ENCODE data around the gene TAAR9.
"Not testable (repeated sequence)": the region's sequence is repeated elsewhere in the genome, so short reads cannot be mapped to it uniquely, and the experiment has no call there.

TAAR9 gene

GRCh38 chr6:132520953-132521352 lies 17.1 kb upstream of the TAAR9 start:
- Histone ChIP-seq H3K9ac (ENCODE audit: low read length) (no peak overlapping the region), H3K4me3 (ENCODE audit: low read length) (no peak overlapping the region), H3K36me3 (ENCODE audit: control insufficient read depth, insufficient read depth, low read length, severe bottlenecking) (no peaks in the 10 kb centered on the region), H3K4me1 (ENCODE audit: control insufficient read depth, insufficient read depth, low read length) (peaks cover 9% of the 10 kb centered on the region), H3K27me3 (replicated peaks; ENCODE audit: control insufficient read depth, insufficient read depth, low read length) (no peaks in the 10 kb centered on the region), H3K9me3 (ENCODE audit: control insufficient read depth, low read length) (no peaks in the 10 kb centered on the region)
- DNase-seq (ENCODE audit: low read depth) = peak; percentile 13

- Histone ChIP-seq H3K36me3 (ENCODE audit: control insufficient read depth, insufficient read depth, low read length, severe bottlenecking) (no peaks in the 10 kb centered on the region), H3K9me3 (ENCODE audit: control insufficient read depth, low read length) (no peaks in the 10 kb centered on the region), H3K27me3 (replicated peaks; ENCODE audit: control insufficient read depth, insufficient read depth, low read length) (no peaks in the 10 kb centered on the region), H3K4me1 (ENCODE audit: control insufficient read depth, insufficient read depth, low read length) (peaks cover 9% of the 10 kb centered on the region), H3K9ac (ENCODE audit: low read length) (no peak overlapping the region), H3K4me3 (ENCODE audit: low read length) (no peak overlapping the region)
- DNase-seq (ENCODE audit: low read depth) = no peak
Measured at GRCh38 chr6:132524646-132525045, 13.4 kb upstream of the TAAR9 start.

GRCh38 chr6:132525866-132526265 lies 12.2 kb upstream of the TAAR9 start:
- Histone ChIP-seq H3K9ac (ENCODE audit: low read length) (no peak overlapping the region), H3K4me3 (ENCODE audit: low read length) (no peak overlapping the region), H3K4me1 (ENCODE audit: control insufficient read depth, insufficient read depth, low read length) (peaks cover 9% of the 10 kb centered on the region), H3K27me3 (replicated peaks; ENCODE audit: control insufficient read depth, insufficient read depth, low read length) (no peaks in the 10 kb centered on the region), H3K9me3 (ENCODE audit: control insufficient read depth, low read length) (no peaks in the 10 kb centered on the region), H3K36me3 (ENCODE audit: control insufficient read depth, insufficient read depth, low read length, severe bottlenecking) (no peaks in the 10 kb centered on the region)
- no peak for DNase-seq (ENCODE audit: low read depth)

GRCh38 chr6:132526461-132526860 lies 11.6 kb upstream of the TAAR9 start:
- no peak overlapping the region for H3K9ac ChIP-seq (ENCODE audit: low read length)
- H3K36me3 ChIP-seq (ENCODE audit: control insufficient read depth, insufficient read depth, low read length, severe bottlenecking) = no peaks in the 10 kb centered on the region
- DNase-seq (ENCODE audit: low read depth) = no peak
- H3K27me3 ChIP-seq (replicated peaks; ENCODE audit: control insufficient read depth, insufficient read depth, low read length) = no peaks in the 10 kb centered on the region
- H3K4me3 ChIP-seq (ENCODE audit: low read length) = no peak overlapping the region
- peaks cover 6% of the 10 kb centered on the region for H3K4me1 ChIP-seq (ENCODE audit: control insufficient read depth, insufficient read depth, low read length)
- H3K9me3 ChIP-seq (ENCODE audit: control insufficient read depth, low read length) = no peaks in the 10 kb centered on the region

GRCh38 chr6:132527791-132528190 lies 10.3 kb upstream of the TAAR9 start:
- Histone ChIP-seq H3K27me3 (replicated peaks; ENCODE audit: control insufficient read depth, insufficient read depth, low read length) (no peaks in the 10 kb centered on the region), H3K9me3 (ENCODE audit: control insufficient read depth, low read length) (no peaks in the 10 kb centered on the region), H3K4me3 (ENCODE audit: low read length) (no peak overlapping the region), H3K9ac (ENCODE audit: low read length) (no peak overlapping the region), H3K36me3 (ENCODE audit: control insufficient read depth, insufficient read depth, low read length, severe bottlenecking) (no peaks in the 10 kb centered on the region), H3K4me1 (ENCODE audit: control insufficient read depth, insufficient read depth, low read length) (no peaks in the 10 kb centered on the region)
- no peak for DNase-seq (ENCODE audit: low read depth)

GRCh38 chr6:132530293-132530974 lies 7.6 kb upstream of the TAAR9 start:
- Histone ChIP-seq H3K27me3 (replicated peaks; ENCODE audit: control insufficient read depth, insufficient read depth, low read length) (no peaks in the 10 kb centered on the region), H3K9me3 (ENCODE audit: control insufficient read depth, low read length) (peaks cover 6% of the 10 kb centered on the region), H3K9ac (ENCODE audit: low read length) (no peak overlapping the region), H3K4me1 (ENCODE audit: control insufficient read depth, insufficient read depth, low read length) (no peaks in the 10 kb centered on the region), H3K4me3 (ENCODE audit: low read length) (peak overlapping the region; percentile 61), H3K36me3 (ENCODE audit: control insufficient read depth, insufficient read depth, low read length, severe bottlenecking) (no peaks in the 10 kb centered on the region)
- peak; percentile 87 for DNase-seq (ENCODE audit: low read depth)

- not testable (repeated sequence) for H3K36me3 ChIP-seq (ENCODE audit: control insufficient read depth, insufficient read depth, low read length, severe bottlenecking); H3K9me3 ChIP-seq (ENCODE audit: control insufficient read depth, low read length); H3K9ac ChIP-seq (ENCODE audit: low read length); DNase-seq (ENCODE audit: low read depth); H3K4me3 ChIP-seq (ENCODE audit: low read length); H3K4me1 ChIP-seq (ENCODE audit: control insufficient read depth, insufficient read depth, low read length)
- peaks cover 26% of the 10 kb centered on the region for H3K27me3 ChIP-seq (replicated peaks; ENCODE audit: control insufficient read depth, insufficient read depth, low read length)
Measured at GRCh38 chr6:132534546-132534945, 3.5 kb upstream of the TAAR9 start.

- H3K27me3 ChIP-seq (replicated peaks; ENCODE audit: control insufficient read depth, insufficient read depth, low read length) = peaks cover 29% of the 10 kb centered on the region
- no peak for DNase-seq (ENCODE audit: low read depth)
- H3K36me3 ChIP-seq (ENCODE audit: control insufficient read depth, insufficient read depth, low read length, severe bottlenecking) = no peaks in the 10 kb centered on the region
- H3K9me3 ChIP-seq (ENCODE audit: control insufficient read depth, low read length) = peaks cover 6% of the 10 kb centered on the region
- no peak overlapping the region for H3K4me3 ChIP-seq (ENCODE audit: low read length)
- H3K4me1 ChIP-seq (ENCODE audit: control insufficient read depth, insufficient read depth, low read length) = no peaks in the 10 kb centered on the region
- H3K9ac ChIP-seq (ENCODE audit: low read length) = no peak overlapping the region
Measured at GRCh38 chr6:132537145-132537544, 932 bp upstream of the TAAR9 start.

GRCh38 chr6:132544826-132545225 lies 6.7 kb downstream of the TAAR9 start:
- DNase-seq (ENCODE audit: low read depth) = no peak
- H3K9ac ChIP-seq (ENCODE audit: low read length) = no peak overlapping the region
- no peaks in the 10 kb centered on the region for H3K36me3 ChIP-seq (ENCODE audit: control insufficient read depth, insufficient read depth, low read length, severe bottlenecking)
- no peaks in the 10 kb centered on the region for H3K9me3 ChIP-seq (ENCODE audit: control insufficient read depth, low read length)
- peaks cover 18% of the 10 kb centered on the region for H3K27me3 ChIP-seq (replicated peaks; ENCODE audit: control insufficient read depth, insufficient read depth, low read length)
- no peak overlapping the region for H3K4me3 ChIP-seq (ENCODE audit: low read length)
- no peaks in the 10 kb centered on the region for H3K4me1 ChIP-seq (ENCODE audit: control insufficient read depth, insufficient read depth, low read length)

GRCh38 chr6:132548746-132549463 lies 10.8 kb downstream of the TAAR9 start:
- no peaks in the 10 kb centered on the region for H3K4me1 ChIP-seq (ENCODE audit: control insufficient read depth, insufficient read depth, low read length)
- peaks cover 30% of the 10 kb centered on the region for H3K27me3 ChIP-seq (replicated peaks; ENCODE audit: control insufficient read depth, insufficient read depth, low read length)
- H3K4me3 ChIP-seq (ENCODE audit: low read length) = no peak overlapping the region
- no peaks in the 10 kb centered on the region for H3K9me3 ChIP-seq (ENCODE audit: control insufficient read depth, low read length)
- H3K36me3 ChIP-seq (ENCODE audit: control insufficient read depth, insufficient read depth, low read length, severe bottlenecking) = no peaks in the 10 kb centered on the region
- no peak for DNase-seq (ENCODE audit: low read depth)
- H3K9ac ChIP-seq (ENCODE audit: low read length) = no peak overlapping the region

GRCh38 chr6:132551214-132551613 lies 13.1 kb downstream of the TAAR9 start:
- no peaks in the 10 kb centered on the region for H3K36me3 ChIP-seq (ENCODE audit: control insufficient read depth, insufficient read depth, low read length, severe bottlenecking)
- H3K4me1 ChIP-seq (ENCODE audit: control insufficient read depth, insufficient read depth, low read length) = no peaks in the 10 kb centered on the region
- no peak overlapping the region for H3K4me3 ChIP-seq (ENCODE audit: low read length)
- no peaks in the 10 kb centered on the region for H3K9me3 ChIP-seq (ENCODE audit: control insufficient read depth, low read length)
- DNase-seq (ENCODE audit: low read depth) = no peak
- H3K27me3 ChIP-seq (replicated peaks; ENCODE audit: control insufficient read depth, insufficient read depth, low read length) = peaks cover 29% of the 10 kb centered on the region
- no peak overlapping the region for H3K9ac ChIP-seq (ENCODE audit: low read length)

Data from adipocyte (in vitro differentiated cells).